Measurements from ENCODE around the gene GLI3. TPM values are rescaled to one million over a fixed set of nuclear protein-coding genes. Genes with fewer than 3 reads are reported as not detected.

Gene GLI3
- polyA plus RNA-seq, 1 experiment, result 6.0 TPM

DNA sequence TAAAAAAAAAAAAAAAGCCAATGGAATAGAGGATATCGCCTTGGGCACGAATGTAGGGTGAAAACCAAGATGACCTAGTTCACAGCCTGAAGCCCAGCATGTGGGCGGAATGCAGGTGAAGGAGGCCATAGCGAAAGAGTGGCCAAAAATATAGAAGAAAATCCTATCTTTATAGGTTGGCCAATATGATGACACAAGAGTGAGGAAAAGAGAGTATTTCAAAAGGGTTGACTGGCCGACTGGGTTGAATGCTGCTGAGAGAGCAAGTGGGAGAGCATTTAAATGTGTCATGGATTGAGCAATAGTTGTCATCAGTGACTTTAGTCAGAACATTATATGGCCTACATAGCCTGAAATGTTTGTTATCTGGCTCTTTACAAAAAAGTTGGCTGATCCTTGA lies 17.2 kb upstream of the GLI3 start:
- Histone ChIP-seq H3K27ac (ENCODE audit: low read depth, low read length) (no peak overlapping the region), H3K9me3 (ENCODE audit: control insufficient read depth, insufficient read depth, low read length) (peaks cover 3% of the 10 kb centered on the region; the same call in 1 of the 2 replicates), H3K4me3 (ENCODE audit: low read depth, low read length) (no peak overlapping the region), H3K27me3 (ENCODE audit: control insufficient read depth, insufficient read depth, low read length) (peaks cover 2% of the 10 kb centered on the region)
- TF ChIP-seq, protein P1, sequence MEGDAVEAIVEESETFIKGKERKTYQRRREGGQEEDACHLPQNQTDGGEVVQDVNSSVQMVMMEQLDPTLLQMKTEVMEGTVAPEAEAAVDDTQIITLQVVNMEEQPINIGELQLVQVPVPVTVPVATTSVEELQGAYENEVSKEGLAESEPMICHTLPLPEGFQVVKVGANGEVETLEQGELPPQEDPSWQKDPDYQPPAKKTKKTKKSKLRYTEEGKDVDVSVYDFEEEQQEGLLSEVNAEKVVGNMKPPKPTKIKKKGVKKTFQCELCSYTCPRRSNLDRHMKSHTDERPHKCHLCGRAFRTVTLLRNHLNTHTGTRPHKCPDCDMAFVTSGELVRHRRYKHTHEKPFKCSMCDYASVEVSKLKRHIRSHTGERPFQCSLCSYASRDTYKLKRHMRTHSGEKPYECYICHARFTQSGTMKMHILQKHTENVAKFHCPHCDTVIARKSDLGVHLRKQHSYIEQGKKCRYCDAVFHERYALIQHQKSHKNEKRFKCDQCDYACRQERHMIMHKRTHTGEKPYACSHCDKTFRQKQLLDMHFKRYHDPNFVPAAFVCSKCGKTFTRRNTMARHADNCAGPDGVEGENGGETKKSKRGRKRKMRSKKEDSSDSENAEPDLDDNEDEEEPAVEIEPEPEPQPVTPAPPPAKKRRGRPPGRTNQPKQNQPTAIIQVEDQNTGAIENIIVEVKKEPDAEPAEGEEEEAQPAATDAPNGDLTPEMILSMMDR (IDR thresholded peaks at IDR 0.05; ENCODE audit: low read depth, low read length), result no peak
- no peak for DNase-seq (ENCODE audit: low read depth, low spot score)
- ChIA-PET CTCF (no interaction called here), POLR2A (no interaction called here)

- TF ChIP-seq, protein P1 (IDR thresholded peaks at IDR 0.05; ENCODE audit: low read depth, low read length), result no peak
- Histone ChIP-seq H3K9me3 (ENCODE audit: control insufficient read depth, insufficient read depth, low read length) (peaks cover 3% of the 10 kb centered on the region; the same call in 1 of the 2 replicates), H3K27me3 (ENCODE audit: control insufficient read depth, insufficient read depth, low read length) (peaks cover 2% of the 10 kb centered on the region), H3K27ac (ENCODE audit: low read depth, low read length) (no peak overlapping the region), H3K4me3 (ENCODE audit: low read depth, low read length) (no peak overlapping the region)
- ChIA-PET CTCF (no interaction called here), POLR2A (no interaction called here)
- DNase-seq (ENCODE audit: low read depth, low spot score), result no peak
Observed at GRCh38 chr7:42253316-42253715, 16.3 kb upstream of the GLI3 start.

GRCh38 chr7:42250411-42250810 lies 13.4 kb upstream of the GLI3 start:
- DNase-seq (ENCODE audit: low read depth, low spot score), result no peak
- peaks cover 2% of the 10 kb centered on the region for H3K27me3 ChIP-seq (ENCODE audit: control insufficient read depth, insufficient read depth, low read length)
- peaks cover 3% of the 10 kb centered on the region; the same call in 1 of the 2 replicates for H3K9me3 ChIP-seq (ENCODE audit: control insufficient read depth, insufficient read depth, low read length)
- no peak overlapping the region for H3K4me3 ChIP-seq (ENCODE audit: low read depth, low read length)
- H3K27ac ChIP-seq (ENCODE audit: low read depth, low read length), result no peak overlapping the region
- ChIA-PET CTCF (no interaction called here), POLR2A (no interaction called here)
- TF ChIP-seq, protein P1 (IDR thresholded peaks at IDR 0.05; ENCODE audit: low read depth, low read length), result no peak

DNA sequence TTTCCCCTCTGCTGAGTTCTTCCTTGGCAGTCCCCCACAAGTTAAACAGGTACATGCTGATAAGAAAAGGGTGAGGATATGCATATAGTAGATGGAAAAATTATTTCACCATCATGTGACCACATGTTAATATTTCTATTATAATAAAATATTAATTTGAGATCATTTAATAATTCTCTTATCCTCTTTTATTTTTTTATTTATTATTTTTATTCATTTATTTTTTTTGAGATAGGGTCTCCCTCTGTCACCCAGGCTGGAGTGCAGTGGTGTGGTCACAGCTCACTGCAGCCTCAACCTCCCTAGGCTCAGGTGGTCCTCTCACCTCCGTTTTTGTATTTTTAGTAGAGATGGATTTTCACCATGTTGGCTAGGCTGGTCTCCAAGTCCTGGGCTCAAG lies 11.6 kb upstream of the GLI3 start:
- Histone ChIP-seq H3K4me3 (ENCODE audit: low read depth, low read length) (no peak overlapping the region), H3K27ac (ENCODE audit: low read depth, low read length) (no peak overlapping the region), H3K9me3 (ENCODE audit: control insufficient read depth, insufficient read depth, low read length) (peaks cover 3% of the 10 kb centered on the region; the same call in 1 of the 2 replicates), H3K27me3 (ENCODE audit: control insufficient read depth, insufficient read depth, low read length) (peaks cover 2% of the 10 kb centered on the region)
- DNase-seq (ENCODE audit: low read depth, low spot score), result no peak
- ChIA-PET CTCF (no interaction called here), POLR2A (no interaction called here)
- TF ChIP-seq, protein P1 (IDR thresholded peaks at IDR 0.05; ENCODE audit: low read depth, low read length), result no peak

DNA sequence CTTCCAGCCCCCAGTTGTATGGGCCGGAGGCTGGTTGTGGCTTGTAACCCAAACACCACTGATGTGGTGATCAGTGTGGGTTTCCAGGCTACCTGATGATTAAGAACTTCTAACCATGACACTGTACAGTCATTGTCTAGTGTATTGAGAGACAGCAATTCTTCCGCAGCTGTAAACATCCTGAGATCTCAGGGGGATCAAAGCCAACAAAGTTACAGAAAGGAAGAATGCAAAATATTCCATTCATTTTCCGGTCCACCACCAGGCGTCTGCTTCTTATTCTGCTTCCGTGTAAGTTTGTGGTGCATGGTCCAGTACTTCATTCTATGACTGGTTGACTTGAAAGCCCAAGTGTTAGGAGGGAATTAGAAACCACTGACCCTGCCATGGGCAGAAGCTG lies 10.3 kb upstream of the GLI3 start:
- H3K27me3 ChIP-seq (ENCODE audit: control insufficient read depth, insufficient read depth, low read length), result peaks cover 2% of the 10 kb centered on the region

More for the DNA sequence above, 10.3 kb upstream of the GLI3 start:
- TF ChIP-seq, protein P1 (IDR thresholded peaks at IDR 0.05; ENCODE audit: low read depth, low read length), result peak; percentile 32
- Histone ChIP-seq H3K9me3 (ENCODE audit: control insufficient read depth, insufficient read depth, low read length) (peaks cover 3% of the 10 kb centered on the region; the same call in 1 of the 2 replicates), H3K27ac (ENCODE audit: low read depth, low read length) (no peak overlapping the region), H3K4me3 (ENCODE audit: low read depth, low read length) (no peak overlapping the region)
- DNase-seq (ENCODE audit: low read depth, low spot score), result no peak
- ChIA-PET POLR2A (no interaction called here), CTCF (interaction anchor here (1.2 to 2.5 kb wide), 2 partner anchors 270 to 306 kb away, joined by 4 to 12 read pairs; no protein-coding TSS in a partner anchor)

Measured in AG04450 (cell line).